Measurements from ENCODE around the gene SGMS1. TPM values are rescaled to one million over a fixed set of nuclear protein-coding genes. Genes with fewer than 3 reads are reported as not detected.

The SGMS1 gene
- total RNA-seq, 2 experiments from 2014 or later, result 24.8 to 25.2 TPM

- CTCF ChIA-PET, result no interaction called here
- H3K4me3 Mint-ChIP-seq, result no peak overlapping the region
- H3K27ac ChIP-seq (ENCODE audit: low read depth in 1 of 2, low read length in 2 of 2), result no peak overlapping the region
- intact Hi-C loops (cut with DNase I, micrococcal nuclease), result loop anchor here in 1 of 2 experiments (10.0 kb wide), 1 partner anchor 201 kb away; the partner anchor contains the start of gene SGMS1
- no peak overlapping the region for H3K27ac Mint-ChIP-seq
- H3K27me3 Mint-ChIP-seq, result no peaks in the 10 kb centered on the region
- DNase-seq (no peak), ATAC-seq (ENCODE audit: poor library complexity) (no peak)
- H3K4me1 Mint-ChIP-seq (ENCODE audit: low read depth), result peaks cover 40% of the 10 kb centered on the region
- TF ChIP-seq, protein P1, sequence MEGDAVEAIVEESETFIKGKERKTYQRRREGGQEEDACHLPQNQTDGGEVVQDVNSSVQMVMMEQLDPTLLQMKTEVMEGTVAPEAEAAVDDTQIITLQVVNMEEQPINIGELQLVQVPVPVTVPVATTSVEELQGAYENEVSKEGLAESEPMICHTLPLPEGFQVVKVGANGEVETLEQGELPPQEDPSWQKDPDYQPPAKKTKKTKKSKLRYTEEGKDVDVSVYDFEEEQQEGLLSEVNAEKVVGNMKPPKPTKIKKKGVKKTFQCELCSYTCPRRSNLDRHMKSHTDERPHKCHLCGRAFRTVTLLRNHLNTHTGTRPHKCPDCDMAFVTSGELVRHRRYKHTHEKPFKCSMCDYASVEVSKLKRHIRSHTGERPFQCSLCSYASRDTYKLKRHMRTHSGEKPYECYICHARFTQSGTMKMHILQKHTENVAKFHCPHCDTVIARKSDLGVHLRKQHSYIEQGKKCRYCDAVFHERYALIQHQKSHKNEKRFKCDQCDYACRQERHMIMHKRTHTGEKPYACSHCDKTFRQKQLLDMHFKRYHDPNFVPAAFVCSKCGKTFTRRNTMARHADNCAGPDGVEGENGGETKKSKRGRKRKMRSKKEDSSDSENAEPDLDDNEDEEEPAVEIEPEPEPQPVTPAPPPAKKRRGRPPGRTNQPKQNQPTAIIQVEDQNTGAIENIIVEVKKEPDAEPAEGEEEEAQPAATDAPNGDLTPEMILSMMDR (IDR thresholded peaks at IDR 0.05), result no peak
- no peaks in the 10 kb centered on the region for H3K27me3 ChIP-seq (ENCODE audit: control insufficient read depth in 1 of 2, insufficient read depth in 2 of 2, low read length in 2 of 2)
- H3K36me3 Mint-ChIP-seq (ENCODE audit: low read depth), result peaks cover 30% of the 10 kb centered on the region
- POLR2A ChIA-PET, result no interaction called here
- no peaks in the 10 kb centered on the region for H3K9me3 ChIP-seq (ENCODE audit: control insufficient read depth in 1 of 2, insufficient read depth in 1 of 2, low read length in 2 of 2)
- H3K36me3 ChIP-seq (ENCODE audit: insufficient read depth, low read length), result no peaks in the 10 kb centered on the region
- no peak overlapping the region for H3K4me3 ChIP-seq (ENCODE audit: low read length)
- peaks cover 13% of the 10 kb centered on the region for H3K4me1 ChIP-seq (ENCODE audit: insufficient read depth, low read length)
- no peaks in the 10 kb centered on the region for H3K9me3 Mint-ChIP-seq
These were observed 200.3 kb downstream of the SGMS1 start for GRCh38 chr10:50423448-50423847.

DNA sequence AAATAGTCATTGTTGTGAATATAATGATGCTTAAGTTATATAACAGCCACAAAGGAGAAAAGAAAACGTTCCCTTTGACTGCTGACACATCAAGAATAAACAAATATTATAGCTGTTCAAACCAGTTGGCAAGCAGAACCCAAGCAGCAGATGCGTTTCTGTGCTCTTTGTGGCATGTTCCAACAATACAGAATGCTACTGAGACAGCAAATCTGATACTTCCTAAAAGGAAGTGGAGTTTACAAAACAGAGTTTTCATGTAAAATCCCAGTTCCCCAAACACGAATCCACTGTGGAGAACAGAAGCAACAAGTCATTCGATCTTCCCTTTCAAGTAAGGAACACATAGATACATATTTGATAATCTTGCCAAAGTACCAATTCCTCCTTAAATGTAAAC, 201.5 kb downstream of the SGMS1 start:
- H3K27ac ChIP-seq (ENCODE audit: low read depth in 1 of 2, low read length in 2 of 2), result no peak overlapping the region
- peaks cover 17% of the 10 kb centered on the region for H3K4me1 ChIP-seq (ENCODE audit: insufficient read depth, low read length)
- no peaks in the 10 kb centered on the region for H3K27me3 ChIP-seq (ENCODE audit: control insufficient read depth in 1 of 2, insufficient read depth in 2 of 2, low read length in 2 of 2)
- Mint-ChIP-seq H3K27ac (no peak overlapping the region), H3K4me3 (no peak overlapping the region), H3K9me3 (no peaks in the 10 kb centered on the region), H3K4me1 (ENCODE audit: low read depth) (peaks cover 50% of the 10 kb centered on the region), H3K36me3 (ENCODE audit: low read depth) (peaks cover 20% of the 10 kb centered on the region), H3K27me3 (no peaks in the 10 kb centered on the region)
- ATAC-seq (ENCODE audit: poor library complexity), result no peak
- no peak for DNase-seq
- H3K4me3 ChIP-seq (ENCODE audit: low read length), result no peak overlapping the region
- H3K36me3 ChIP-seq (ENCODE audit: insufficient read depth, low read length), result no peaks in the 10 kb centered on the region
- CTCF ChIA-PET, result no interaction called here
- POLR2A ChIA-PET, result no interaction called here
- TF ChIP-seq, protein P1 (IDR thresholded peaks at IDR 0.05), result no peak
- H3K9me3 ChIP-seq (ENCODE audit: control insufficient read depth in 1 of 2, insufficient read depth in 1 of 2, low read length in 2 of 2), result no peaks in the 10 kb centered on the region
- intact Hi-C loops (cut with DNase I, micrococcal nuclease), result loop anchor here in 1 of 2 experiments (10.0 kb wide), 1 partner anchor 203 kb away; the partner anchor contains the start of gene SGMS1

DNA sequence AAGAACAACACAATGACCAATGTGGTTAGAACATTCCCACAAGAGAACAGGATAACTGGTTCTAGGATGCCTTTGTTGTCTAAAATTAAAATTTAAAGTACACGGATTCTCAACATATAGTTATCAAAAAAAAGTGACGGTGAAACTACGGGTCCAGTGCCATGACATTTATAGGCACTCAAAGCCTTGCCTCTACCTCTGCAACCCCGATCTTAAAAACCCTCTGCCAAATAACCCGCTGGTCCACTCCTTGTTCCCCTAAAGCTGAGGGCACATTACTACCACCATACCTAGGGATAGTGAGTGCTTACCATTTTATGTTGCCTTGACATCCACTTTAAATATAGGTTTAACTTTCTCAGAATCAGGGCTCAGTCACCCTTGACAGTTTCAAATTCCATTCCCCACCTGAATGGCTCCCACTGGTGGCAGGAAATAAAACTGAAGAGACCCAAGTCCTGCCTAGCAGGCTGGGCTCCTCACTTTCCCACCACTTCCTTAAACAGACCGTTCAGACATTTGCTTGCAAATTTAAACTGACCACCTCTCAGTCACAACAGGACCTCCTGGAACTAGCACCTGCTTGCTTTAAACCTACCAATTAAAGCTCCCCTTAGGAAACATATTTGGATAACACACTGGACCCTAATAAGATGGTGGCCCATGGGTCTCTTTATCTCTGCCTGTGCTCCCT, 202.6 kb downstream of the SGMS1 start:
- H3K27ac ChIP-seq (ENCODE audit: low read depth in 1 of 2, low read length in 2 of 2), result no peak overlapping the region
- DNase-seq (peak in 6 of 14 experiments; percentile 4 to 57 (median 38)), ATAC-seq (ENCODE audit: poor library complexity) (peak; percentile 32)
- no peaks in the 10 kb centered on the region for H3K9me3 ChIP-seq (ENCODE audit: control insufficient read depth in 1 of 2, insufficient read depth in 1 of 2, low read length in 2 of 2)
- H3K27me3 ChIP-seq (ENCODE audit: control insufficient read depth in 1 of 2, insufficient read depth in 2 of 2, low read length in 2 of 2), result no peaks in the 10 kb centered on the region
- ChIA-PET POLR2A (no interaction called here), CTCF (no interaction called here)
- H3K9me3 Mint-ChIP-seq, result no peaks in the 10 kb centered on the region
- H3K4me1 ChIP-seq (ENCODE audit: insufficient read depth, low read length), result peaks cover 17% of the 10 kb centered on the region
- H3K36me3 ChIP-seq (ENCODE audit: insufficient read depth, low read length), result no peaks in the 10 kb centered on the region
- H3K27ac Mint-ChIP-seq, result no peak overlapping the region
- H3K36me3 Mint-ChIP-seq (ENCODE audit: low read depth), result peaks cover 12% of the 10 kb centered on the region
- TF ChIP-seq, protein P1 (IDR thresholded peaks at IDR 0.05), result peak; percentile 67
- intact Hi-C loops (cut with DNase I, micrococcal nuclease), result loop anchor here in 1 of 2 experiments (10.0 kb wide), 1 partner anchor 204 kb away; the partner anchor contains the start of gene SGMS1
- H3K4me1 Mint-ChIP-seq (ENCODE audit: low read depth), result peaks cover 50% of the 10 kb centered on the region
- H3K4me3 Mint-ChIP-seq, result peak overlapping the region; percentile 17
- H3K27me3 Mint-ChIP-seq, result no peaks in the 10 kb centered on the region
- no peak overlapping the region for H3K4me3 ChIP-seq (ENCODE audit: low read length)

All from CD4-positive, alpha-beta T cell (primary cell).